Upper lobe of left lung (tissue), 6 donors: ENCODE data around the gene NKAIN4. TPM values are rescaled to one million over a fixed set of nuclear protein-coding genes. Genes with fewer than 3 reads are reported as not detected.

Experiments used
- ATAC-seq, 2 donors: fragments of 200-7000 bp; cut with Tn5 transposase; one replicate each; pipeline ENCODE4 v1.9.1; 2022; ENCODE audit warnings: mild to moderate bottlenecking in 2 of 2, moderate library complexity in 2 of 2; ENCODE audit not compliant: low FRiP score in 2 of 2
- DNase-seq, 2 donors: peaks; one replicate each; pipeline ENCODE4 v3.0.0-alpha.2; 2019 to 2020
- H3K27ac ChIP-seq, 4 donors: fragments of 200-600 bp; sonication (generic); one replicate each; pipeline ENCODE4 v1.5.1; 2016 to 2019
- H3K27me3 ChIP-seq, 4 donors: fragments of 200-600 bp; sonication (generic); one replicate each; pipeline ENCODE4 v1.5.1; 2017 to 2019
- H3K36me3 ChIP-seq, 4 donors: fragments of 200-600 bp; sonication (generic); one replicate each; pipeline ENCODE4 v1.5.1; 2016 to 2019
- H3K4me1 ChIP-seq, 4 donors: fragments of 200-600 bp; sonication (generic); one replicate each; pipeline ENCODE4 v1.5.1; 2018 to 2019
- H3K4me3 ChIP-seq, 4 donors: fragments of 200-600 bp; sonication (generic); one replicate each; pipeline ENCODE4 v1.5.1; 2017 to 2019; ENCODE audit warnings: mild to moderate bottlenecking in 2 of 4, moderate library complexity in 1 of 4
- H3K9me3 ChIP-seq, 4 donors: fragments of 200-600 bp; sonication (generic); one replicate each; pipeline ENCODE4 v1.5.1; 2018 to 2019
- CTCF ChIP-seq, 6 experiments: fragments of 450-650 bp in 4 of 6; fragments of 200-600 bp in 2 of 6; sonication (generic) in 2 of 6; IDR thresholded peaks; one replicate each; pipeline ENCODE4 v1.5.1; 2016 to 2019; ENCODE audit warnings: antibody characterized with exemption in 6 of 6
- EP300 ChIP-seq, 4 donors: sonication (generic); formaldehyde crosslinking; IDR thresholded peaks; one replicate each; pipeline ENCODE4 v1.5.1; 2017; ENCODE audit warnings: antibody characterized with exemption in 4 of 4, control low read depth in 2 of 4
- POLR2A ChIP-seq, 4 donors: fragments of 450-650 bp; IDR thresholded peaks; one replicate each; pipeline ENCODE4 v1.5.1; 2016 to 2017; ENCODE audit warnings: antibody characterized with exemption in 4 of 4, mild to moderate bottlenecking in 2 of 4
- POLR2AphosphoS5 ChIP-seq, 2 donors: sonication (generic); formaldehyde crosslinking; IDR thresholded peaks; one replicate each; pipeline ENCODE4 v1.5.1; 2017; ENCODE audit warnings: antibody characterized with exemption in 2 of 2
- WGBS, 2 donors: methylation state at CpG; one replicate each; pipeline ENCODE4 v1.1.5; 2017 to 2018; 5-methylcytosine and 5-hydroxymethylcytosine counted together
- total RNA-seq, 6 donors: library from RNA; depleted of rRNA in 4 of 6; stranded (reverse); fragments of >200 nt in 4 of 6; gene quantifications; one replicate each; pipeline versions ENCODE4 v1.1.0 to v1.2.1, GENCODE V29; 2016 to 2021
- donor health status: DM: no; HTN: no; CAD: no; lungs with moderate emphysema.
- donor health status: DM: no; HTN: yes; CAD: no; lungs with severe emphysema.

The NKAIN4 gene
- total RNA-seq, 6 donors from 2014 or later: 0.17 TPM; not detected in 5

DNA sequence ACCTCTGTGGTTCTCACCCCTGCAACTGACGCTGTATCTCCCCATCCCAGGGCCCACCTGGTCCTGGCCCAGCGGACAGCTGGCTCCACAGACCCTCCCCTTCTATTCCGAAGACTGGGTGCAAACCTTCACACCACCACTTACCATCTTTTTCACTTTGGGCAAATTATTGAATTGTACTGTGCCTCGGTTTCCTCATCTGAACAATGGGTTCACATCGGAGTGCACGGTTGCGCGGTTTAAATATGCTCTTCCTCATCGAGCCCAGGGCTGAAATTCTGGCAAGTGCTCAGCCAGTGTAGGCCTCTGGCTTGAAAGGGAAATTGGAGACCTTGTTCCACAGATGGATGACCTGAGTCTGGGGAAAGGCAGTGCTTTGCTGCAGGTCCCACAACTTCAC is 15.5 kb upstream of the NKAIN4 start:
- ATAC-seq: no peak

DNA sequence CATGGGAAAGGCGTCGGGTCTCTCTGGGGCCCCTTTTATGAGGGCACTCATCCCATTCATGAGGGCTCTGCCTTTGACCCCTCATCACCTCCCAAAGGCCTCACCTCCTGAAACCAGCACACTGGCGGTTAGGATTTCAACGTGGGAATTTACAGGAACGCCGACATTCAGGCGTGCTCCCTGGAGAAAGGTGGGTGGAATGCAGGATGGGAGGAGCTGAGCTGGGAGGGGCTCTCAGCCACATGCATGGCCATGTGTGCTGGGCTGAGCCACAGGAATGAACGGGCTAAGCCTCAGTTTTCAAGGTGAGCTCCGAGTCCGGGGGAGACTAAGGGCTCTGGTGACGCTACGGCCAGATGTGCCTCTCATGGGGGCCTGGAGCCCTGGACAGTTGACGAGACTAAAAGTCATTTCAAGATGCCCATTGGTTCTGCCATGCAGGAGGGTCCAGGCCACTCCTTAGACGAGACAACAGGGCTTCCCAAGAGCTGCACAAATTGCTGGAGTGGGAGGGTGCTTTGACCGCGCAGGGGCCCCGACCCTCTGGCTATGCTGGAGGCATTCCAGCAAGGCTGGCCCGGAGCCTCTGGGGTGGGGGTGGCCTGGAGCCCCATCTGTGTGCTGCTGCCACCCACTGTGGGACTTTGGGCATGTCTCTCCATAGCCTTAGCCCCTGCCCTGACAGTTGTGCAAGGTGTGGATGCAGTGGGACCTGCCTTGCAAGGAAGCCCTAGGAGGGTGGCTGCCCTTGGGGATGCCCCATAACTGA is 14.6 kb upstream of the NKAIN4 start:
- Histone ChIP-seq H3K4me1 (peaks cover 10 to 17% (median 13%) of the 10 kb centered on the region in 4 donors), H3K27me3 (no peaks in the 10 kb centered on the region), H3K4me3 (no peak overlapping the region), H3K9me3 (no peaks in the 10 kb centered on the region), H3K27ac (no peak overlapping the region), H3K36me3 (no peaks in the 10 kb centered on the region)
- TF ChIP-seq EP300 (IDR thresholded peaks at IDR 0.05) (no peak), POLR2AphosphoS5 (IDR thresholded peaks at IDR 0.05) (no peak), CTCF (IDR thresholded peaks at IDR 0.05) (no peak), POLR2A (IDR thresholded peaks at IDR 0.05) (no peak)
- ATAC-seq (no peak), DNase-seq (peak in 1 of 2 donors; percentile 63)
- 52 to 63% methylated on average over 8 to 17 of the region's 18 CpGs for WGBS, 2 donors

More for the DNA sequence above, 15.5 kb upstream of the NKAIN4 start:
- Histone ChIP-seq H3K36me3 (no peaks in the 10 kb centered on the region), H3K4me1 (peaks cover 18 to 26% (median 21%) of the 10 kb centered on the region in 4 donors), H3K4me3 (no peak overlapping the region), H3K9me3 (no peaks in the 10 kb centered on the region), H3K27me3 (no peaks in the 10 kb centered on the region), H3K27ac (no peak overlapping the region)
- 85 to 90% methylated on average over 9 of the region's 9 CpGs for WGBS, 2 donors
- DNase-seq: peak in 1 of 2 donors; percentile 17
- TF ChIP-seq POLR2A (IDR thresholded peaks at IDR 0.05) (no peak), CTCF (IDR thresholded peaks at IDR 0.05) (no peak), EP300 (IDR thresholded peaks at IDR 0.05) (no peak), POLR2AphosphoS5 (IDR thresholded peaks at IDR 0.05) (no peak)

DNA sequence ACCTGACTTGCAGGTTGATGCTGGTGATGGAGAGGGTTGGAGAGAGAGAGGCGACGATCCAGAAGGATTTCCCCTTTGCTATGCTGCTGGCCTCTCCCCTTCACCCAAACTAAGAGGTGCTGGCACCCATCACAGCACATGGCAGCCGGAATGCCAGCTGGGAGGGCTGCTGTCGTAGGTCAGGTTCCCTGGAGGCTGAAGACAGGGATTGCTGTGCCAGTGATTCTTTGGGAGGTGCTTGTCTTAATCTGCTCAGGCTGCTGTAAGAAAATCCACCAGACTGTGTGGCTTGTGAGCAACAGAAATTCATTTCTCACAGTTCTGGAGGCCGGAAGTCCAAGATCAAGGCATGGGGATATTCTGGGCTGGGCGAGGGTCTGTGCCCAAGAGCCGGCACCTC is 14.0 kb upstream of the NKAIN4 start:
- H3K27me3 ChIP-seq: no peaks in the 10 kb centered on the region
- H3K4me1 ChIP-seq: peaks cover 6 to 11% (median 7%) of the 10 kb centered on the region in 4 donors
- no peaks in the 10 kb centered on the region for H3K36me3 ChIP-seq
- DNase-seq (peak in 1 of 2 donors; percentile 8), ATAC-seq (no peak)
- 69 to 72% methylated on average over 6 to 7 of the region's 7 CpGs for WGBS, 2 donors
- H3K4me3 ChIP-seq: no peak overlapping the region
- H3K27ac ChIP-seq: no peak overlapping the region
- no peak for TF ChIP-seq POLR2AphosphoS5 (IDR thresholded peaks at IDR 0.05)
- no peak for TF ChIP-seq EP300 (IDR thresholded peaks at IDR 0.05)
- no peak for TF ChIP-seq CTCF (IDR thresholded peaks at IDR 0.05)
- TF ChIP-seq POLR2A (IDR thresholded peaks at IDR 0.05): no peak
- no peaks in the 10 kb centered on the region for H3K9me3 ChIP-seq

- no peak for ATAC-seq
- WGBS, 2 donors: 55 to 74% methylated on average over 2 to 9 of the region's 9 CpGs
- H3K4me1 ChIP-seq: peaks cover 6 to 9% (median 7%) of the 10 kb centered on the region in 4 donors
- no peaks in the 10 kb centered on the region for H3K9me3 ChIP-seq
- no peaks in the 10 kb centered on the region for H3K27me3 ChIP-seq
- H3K4me3 ChIP-seq: no peak overlapping the region
- DNase-seq: peak in 1 of 2 donors; percentile 41
- TF ChIP-seq EP300 (IDR thresholded peaks at IDR 0.05) (no peak), CTCF (IDR thresholded peaks at IDR 0.05) (no peak), POLR2A (IDR thresholded peaks at IDR 0.05) (no peak), POLR2AphosphoS5 (IDR thresholded peaks at IDR 0.05) (no peak)
- H3K36me3 ChIP-seq: no peaks in the 10 kb centered on the region
- no peak overlapping the region for H3K27ac ChIP-seq
Observed at GRCh38 chr20:63267691-63268090, 13.4 kb upstream of the NKAIN4 start.
